ENCODE data around the gene NOTUM.
A peak's percentile ranks its signal among the peaks of the same experiment; 100 is the strongest.
"Not testable (repeated sequence)": the region's sequence is repeated elsewhere in the genome, so short reads cannot be mapped to it uniquely, and the experiment has no call there.

Gene NOTUM

GRCh38 chr17:81996232-81996756 lies 35.3 kb upstream of the NOTUM start:
- no peak for DNase-seq

DNA sequence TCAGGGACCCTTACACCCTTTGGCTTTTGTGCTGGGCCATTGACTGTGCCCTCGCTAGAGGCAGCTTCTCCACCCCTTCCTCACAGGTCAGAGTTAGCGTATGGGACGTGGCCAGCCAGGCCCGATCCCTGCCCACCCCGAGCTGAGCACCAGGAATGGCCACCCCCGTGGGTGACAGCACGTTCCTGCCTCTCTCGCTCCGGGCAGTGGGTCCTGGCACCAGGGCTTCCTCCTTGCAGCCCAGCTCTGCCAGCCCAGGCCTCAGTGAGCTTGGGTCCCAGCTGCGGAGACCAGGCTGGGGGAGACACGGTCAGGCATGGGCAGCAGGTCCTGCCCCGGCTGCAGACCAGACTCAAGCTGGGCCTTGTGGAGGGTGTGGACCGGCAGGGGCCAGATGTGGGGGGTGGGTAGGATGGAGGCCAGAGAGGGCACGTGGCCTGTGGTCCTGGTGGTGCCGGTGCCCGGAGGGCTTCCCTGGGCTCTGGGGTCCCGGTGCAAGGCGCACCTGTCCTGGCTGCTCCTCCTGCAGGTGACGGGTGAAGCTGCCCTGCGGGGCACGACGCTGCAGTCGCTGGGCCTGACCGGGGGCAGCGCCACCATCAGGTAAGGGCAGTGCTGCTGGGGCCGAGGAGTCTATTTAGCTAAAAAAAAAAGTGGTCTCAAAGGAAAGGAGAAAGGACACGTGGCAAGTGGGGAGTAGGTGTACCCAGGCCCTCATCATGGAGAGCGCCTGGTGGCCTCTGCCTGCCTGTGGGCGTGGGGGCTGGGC lies 34.7 kb upstream of the NOTUM start:
- DNase-seq: no peak

- no peak for DNase-seq
Observed at GRCh38 chr17:81994593-81995462, 33.8 kb upstream of the NOTUM start.

- no peak for DNase-seq
Observed at GRCh38 chr17:81993729-81994592, 33.0 kb upstream of the NOTUM start.

- DNase-seq: no peak
Observed at GRCh38 chr17:81992306-81993102, 31.5 kb upstream of the NOTUM start.

DNA sequence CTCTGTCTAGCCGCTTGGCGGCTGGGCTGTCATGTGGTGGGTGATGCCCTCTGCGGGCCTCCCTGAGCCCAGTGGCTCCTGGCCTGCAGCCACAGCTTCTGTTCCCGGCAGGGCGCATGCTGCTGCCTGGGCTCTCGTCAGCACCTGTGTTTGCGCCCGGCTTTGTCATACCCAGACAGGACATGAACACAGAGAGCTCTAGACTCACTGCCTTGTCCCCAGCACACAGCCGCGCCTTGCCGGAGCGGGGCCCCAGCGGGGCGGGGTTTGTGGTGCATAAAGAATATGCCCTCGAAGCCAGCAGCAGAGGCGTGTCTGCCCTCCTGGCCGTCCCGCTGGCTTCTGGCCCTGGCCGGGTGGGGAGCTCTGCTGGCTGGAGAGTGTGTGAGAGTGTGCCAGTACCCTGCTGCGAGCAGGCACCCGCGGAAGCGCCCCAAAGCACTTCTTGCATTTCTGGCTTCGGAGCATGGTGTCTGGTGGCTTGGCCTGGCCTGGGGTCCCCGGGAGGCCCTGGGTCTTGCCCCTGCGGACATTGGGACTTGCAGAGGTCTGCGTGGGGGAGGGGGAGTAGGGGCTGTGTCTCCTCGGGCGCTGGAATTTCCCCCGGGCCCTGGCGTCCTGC lies 30.8 kb upstream of the NOTUM start:
- DNase-seq: no peak

DNA sequence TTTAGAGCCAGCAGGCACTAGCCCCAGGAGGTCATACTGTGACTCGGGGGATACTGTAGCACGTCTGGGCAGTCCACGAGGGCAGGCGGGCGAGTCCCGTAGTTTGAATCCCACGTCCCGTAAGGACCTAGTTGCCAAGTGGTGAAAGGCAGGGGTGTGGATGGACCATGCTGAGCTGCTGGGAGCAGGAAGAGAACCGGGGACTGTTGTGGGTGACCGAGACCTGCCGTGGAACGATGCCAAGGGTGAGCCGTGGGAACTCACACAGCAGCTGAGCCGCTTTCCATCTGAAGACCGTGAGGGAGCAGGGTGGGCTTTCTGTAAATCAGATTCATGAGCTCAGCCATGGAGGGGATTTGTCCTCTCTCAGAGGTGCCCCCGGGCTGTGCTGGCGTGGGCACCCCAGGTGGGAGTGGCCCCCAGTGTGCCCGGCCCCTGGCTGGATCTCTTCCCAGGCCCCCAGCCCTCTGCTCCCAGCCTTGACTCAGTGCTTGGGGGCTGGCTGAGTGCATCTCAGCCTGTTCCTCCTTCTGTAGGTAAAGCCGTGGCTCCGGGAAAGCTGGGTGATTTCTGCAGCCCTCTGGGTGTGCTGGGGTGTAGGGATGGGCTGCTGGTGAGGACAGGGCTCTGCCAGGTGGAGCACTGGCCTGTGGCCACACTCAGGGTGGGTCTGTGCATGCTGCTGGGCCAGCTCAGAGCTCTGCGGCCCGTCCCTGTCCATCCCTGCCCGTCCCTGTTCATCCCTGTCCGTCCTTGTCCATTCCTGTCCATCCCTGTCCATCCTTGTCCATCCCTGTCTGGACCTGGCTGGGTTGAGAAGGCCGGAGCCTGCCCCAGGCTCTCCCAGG lies 30.1 kb upstream of the NOTUM start:
- no peak for DNase-seq

DNA sequence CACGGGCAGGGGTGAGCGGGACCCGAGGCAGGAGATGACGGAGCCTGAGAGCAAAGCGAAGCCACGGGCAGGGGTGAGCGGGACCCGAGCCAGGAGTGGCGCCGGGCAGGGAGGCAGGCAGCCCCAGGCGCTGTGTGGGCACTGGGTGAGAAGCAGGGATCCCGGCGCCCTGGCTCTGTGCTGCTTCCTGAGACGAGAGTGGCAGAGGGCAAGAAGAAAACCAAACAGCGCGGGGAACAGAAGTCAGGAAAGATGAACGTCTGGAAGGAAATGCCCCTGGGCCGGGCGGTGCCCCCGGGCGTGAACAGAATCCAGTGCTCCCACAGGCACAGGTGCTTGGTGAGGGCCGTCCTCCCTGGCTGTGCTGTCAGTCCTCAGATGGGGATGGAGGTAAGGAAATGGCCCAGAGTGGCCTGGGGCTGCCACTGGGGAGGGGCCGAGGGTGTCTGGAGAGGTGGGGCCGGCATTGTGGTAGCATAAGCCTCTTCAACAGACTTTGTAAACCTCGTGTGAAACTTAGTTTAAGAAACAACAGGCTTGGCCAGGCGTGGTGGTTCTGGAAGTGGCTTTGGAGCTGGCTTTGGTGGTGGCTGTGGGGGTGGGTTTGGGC lies 26.3 kb upstream of the NOTUM start:
- DNase-seq: no peak

DNA sequence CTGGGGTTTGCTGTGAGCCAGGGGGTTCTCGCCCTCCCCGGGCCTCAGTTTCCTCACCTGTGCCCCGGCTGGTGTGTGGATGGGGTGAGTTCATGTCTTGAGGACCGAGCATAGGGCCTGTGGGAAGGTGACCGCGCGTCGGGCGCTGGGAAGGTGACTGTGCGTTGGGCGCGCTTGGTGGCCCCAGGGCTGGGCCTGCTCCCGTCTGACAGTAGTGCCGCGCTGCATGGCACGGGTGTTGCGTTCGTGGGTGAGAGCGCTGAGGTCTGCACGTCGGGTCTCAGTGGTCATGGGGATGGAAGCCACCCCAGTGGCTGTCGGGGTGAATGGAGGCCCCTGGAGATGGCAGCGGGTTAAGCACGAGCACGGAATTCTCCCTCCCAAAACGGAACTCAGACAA lies 25.6 kb upstream of the NOTUM start:
- no peak for DNase-seq

- no peak for DNase-seq
Observed at GRCh38 chr17:81984773-81985410, 23.9 kb upstream of the NOTUM start.

DNA sequence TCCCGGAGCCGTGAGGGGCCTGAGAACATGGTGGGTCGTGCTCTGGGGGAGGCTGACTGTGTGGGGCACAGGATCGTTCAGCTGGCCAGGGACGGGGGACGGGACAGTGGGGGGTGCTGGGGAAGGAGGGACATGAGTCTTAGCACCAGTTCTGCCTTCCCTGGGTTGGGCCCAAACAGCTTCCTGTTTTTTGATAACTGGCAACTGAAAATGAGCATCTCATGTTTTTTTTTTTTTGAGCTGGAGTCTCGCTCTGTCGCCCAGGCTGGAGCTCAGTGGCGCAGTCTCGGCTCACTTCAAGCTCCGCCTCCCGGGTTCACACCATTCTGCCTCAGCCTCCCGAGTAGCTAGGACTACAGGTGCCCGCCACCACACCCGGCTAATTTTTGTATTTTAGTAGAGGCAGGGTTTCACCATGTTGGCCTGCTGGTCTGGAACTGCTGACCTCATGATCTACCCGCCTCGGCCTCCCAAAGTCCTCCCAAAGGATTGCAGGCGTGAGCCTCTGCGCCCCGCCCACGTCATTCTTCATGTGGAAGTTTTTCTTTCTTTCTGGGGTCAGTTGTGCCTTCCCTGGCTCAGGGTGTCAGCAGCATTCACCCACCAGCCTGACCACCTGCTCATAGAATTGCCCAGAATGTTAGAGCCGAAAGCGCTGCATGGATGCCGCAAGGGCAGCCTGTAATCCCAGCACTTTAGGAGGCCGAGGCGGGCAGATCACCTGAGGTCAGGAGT lies 22.8 kb upstream of the NOTUM start:
- no peak for DNase-seq

DNA sequence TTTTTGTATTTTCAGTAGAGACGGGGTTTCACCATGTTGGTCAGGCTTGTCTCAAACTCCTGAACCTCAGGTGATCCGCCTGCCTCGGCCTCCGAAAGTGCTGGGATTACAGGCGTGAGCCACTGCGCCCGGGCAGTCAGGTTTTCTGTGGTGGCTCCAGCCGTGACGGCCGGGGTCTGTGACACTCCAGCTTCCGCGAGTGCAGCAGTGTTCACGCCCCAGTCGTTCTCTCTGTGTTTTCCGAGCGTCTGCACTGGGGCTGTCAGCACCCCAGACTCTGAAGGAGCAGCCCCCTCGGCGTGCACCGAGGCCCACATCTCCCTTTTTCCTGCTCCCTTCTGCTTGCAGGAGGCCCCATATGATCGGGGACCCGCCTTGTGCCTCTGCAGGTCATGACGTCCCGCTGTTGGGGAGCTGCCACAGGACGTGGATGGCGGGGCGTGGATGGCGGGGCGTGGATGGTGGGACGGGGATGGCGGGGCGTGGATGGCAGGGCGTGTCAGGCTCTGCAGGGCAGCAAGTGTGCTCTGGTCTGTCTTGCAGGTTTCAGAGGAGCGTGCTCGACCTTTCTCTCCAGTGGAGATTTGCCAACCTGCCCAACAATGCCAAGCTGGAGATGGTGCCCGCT lies 22.1 kb upstream of the NOTUM start:
- DNase-seq: no peak

DNA sequence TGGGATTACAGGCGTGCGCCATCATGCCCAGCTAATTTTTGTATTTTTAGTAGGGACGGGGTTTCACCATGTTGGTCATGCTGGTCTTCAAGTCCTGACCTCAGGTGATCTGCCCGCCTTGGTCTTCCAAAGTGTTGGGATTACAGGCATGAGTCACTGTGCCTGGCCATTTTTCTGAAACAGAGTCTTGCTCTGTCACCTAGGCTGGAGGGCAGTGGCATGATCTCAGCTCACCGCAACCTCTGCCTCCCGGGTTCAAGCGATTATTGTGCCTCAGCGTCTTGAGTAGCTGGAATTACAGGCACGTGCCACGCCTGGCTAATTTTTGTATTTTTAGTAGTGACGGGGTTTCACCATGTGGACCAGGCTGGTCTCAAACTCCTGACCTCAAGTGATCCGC lies 20.5 kb upstream of the NOTUM start:
- not testable (repeated sequence) for DNase-seq

DNA sequence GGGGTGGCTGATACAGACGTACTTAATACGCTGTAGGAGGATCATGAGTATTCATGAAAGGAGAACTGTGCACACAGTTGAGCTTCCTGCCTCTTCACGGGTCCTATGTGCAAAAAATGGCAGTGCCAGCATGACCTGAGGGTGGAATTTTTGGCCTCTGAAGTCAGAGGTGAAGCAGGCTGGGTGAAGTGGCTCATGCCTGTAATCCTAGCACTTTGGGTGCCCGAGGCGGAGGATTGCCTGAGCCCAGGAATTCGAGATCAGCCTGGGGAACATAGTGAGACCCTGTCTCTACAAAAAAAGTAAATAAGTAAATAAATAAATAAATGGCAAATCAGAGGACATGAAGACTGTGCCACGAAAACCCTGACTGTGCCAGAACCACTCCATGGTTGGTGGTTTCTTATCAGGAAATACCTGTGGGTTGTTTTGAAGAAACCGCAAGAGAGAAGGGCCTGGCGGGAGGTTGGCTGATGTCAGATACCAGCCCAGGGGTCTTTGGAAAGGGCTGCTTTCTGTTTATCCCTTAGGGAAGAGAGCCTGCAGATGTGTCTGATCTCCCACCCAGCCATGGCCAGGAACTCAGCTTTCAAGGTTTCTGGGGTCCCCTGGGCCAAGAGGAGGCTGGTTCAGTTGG lies 19.8 kb upstream of the NOTUM start:
- DNase-seq: no peak

DNA sequence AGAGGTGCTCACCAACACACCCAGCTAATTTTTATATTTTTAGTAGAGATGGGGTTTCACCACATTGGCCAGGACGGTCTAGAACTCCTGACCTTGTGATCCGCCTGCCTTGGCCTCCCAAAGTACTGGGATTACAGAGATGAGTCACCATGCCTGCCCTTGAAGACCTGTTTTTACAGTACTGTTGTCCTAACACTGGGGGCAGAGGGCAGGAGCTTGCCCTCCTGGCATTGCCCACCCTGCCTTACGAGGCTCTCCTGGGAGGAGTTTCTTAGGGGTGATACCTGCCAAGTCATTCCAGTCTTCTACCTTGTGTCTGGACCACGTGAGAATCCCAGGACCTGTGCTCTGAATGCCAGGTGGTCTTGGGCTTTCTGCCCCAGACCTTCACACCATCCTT lies 19.1 kb upstream of the NOTUM start:
- DNase-seq: no peak

DNA sequence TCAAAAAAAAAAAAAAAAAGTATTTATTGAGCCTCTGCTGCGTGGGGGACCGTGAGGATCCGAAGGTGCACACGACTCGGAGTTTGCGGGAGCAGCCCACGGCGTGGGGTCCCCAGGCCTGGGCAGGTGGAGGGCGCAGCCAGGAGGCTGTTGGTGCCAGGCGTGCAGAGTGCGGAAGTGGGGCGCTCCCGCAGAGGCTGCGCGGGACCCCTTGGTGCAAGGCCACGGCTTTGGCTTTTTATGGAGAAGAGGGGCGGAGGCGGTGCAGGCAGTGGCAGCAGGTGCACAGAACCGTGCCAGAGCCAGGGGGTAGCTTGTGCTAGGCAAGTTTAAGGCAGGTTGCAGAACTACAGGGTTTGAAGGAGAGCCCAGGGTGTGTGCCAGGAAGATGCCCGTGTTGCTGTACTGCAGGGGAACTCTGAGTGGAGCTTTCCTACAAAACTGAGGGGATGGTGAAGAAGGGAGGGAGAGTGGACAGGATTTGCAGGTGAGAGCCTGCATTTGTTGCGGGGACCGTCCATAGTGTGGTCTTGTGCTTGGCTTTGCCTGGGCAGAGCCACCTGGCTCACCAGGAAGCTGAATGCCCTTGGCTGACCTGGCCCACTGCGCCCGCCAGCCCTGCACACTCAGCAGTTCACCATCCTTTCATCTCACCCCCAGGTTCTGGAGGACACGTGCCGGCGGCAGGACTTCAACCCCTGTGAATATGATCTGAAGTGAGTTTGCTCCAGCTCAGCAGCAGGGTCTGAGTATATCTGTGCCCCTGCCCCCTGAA lies 17.7 kb upstream of the NOTUM start:
- no peak for DNase-seq

- peak; percentile 90 for DNase-seq
Observed at GRCh38 chr17:81977211-81977808, 16.3 kb upstream of the NOTUM start, which contains the start of gene ASPSCR1. Gene ASPSCR1, plus strand, starts transcription at chr17:81977629. Its CDS starts 18 bp downstream, at chr17:81977647.

Measured in CD4-positive, alpha-beta T cell treated with Interleukin-1 beta for 1 hour (primary cell).